Measurements from ENCODE around the gene NPAS2.
A peak's percentile ranks its signal among the peaks of the same experiment; 100 is the strongest.

Gene NPAS2

DNA sequence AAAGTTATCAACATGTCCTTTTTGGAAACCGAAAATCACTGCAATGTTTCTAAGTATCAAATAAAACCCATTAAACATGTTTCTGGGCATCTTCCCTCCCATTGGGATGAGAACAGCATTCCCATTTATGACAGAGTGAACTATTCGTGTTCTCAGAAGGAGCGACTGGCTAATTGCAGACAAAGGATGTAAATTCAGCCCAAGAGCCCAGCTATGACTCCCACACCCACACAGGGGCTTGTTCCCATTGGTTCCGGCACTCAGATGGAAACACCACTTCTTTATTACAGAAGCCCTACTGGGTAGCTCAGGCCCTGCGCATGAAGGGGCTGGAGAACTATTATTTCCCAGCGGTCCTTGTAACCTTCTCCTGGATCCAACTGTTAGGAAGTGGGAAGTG is 16.6 kb upstream of the NPAS2 start:
- Mint-ChIP-seq H3K9me3 (no peaks in the 10 kb centered on the region), H3K4me1 (ENCODE audit: low read depth in 2 of 2) (no peaks in the 10 kb centered on the region), H3K27ac (no peak overlapping the region), H3K27me3 (peaks cover 19 to 65% of the 10 kb centered on the region in 2 donors), H3K36me3 (ENCODE audit: insufficient read depth) (no peaks in the 10 kb centered on the region), H3K4me3 (no peak overlapping the region)
- no peak for ATAC-seq (replicated peaks)
- no peak for DNase-seq

DNA sequence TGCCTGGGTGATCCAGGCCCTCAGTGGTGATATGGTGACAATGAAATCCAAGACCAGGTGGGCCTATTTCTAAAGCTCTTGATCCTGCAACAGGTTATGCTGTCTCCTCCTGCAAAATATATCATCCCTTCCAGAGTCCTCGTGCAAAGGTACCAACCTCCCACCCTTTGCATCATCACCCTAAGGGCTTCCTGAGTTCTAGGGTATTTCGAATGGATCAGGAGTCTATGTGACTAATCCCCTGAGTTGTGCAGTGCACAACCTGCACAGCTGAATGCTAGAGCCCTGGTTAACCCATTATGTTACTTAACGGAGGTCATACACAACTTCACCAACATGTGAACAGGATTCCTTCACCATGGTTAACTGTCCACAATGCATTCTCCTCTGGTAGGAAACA is 13.4 kb upstream of the NPAS2 start:
- no peak overlapping the region for H3K27ac Mint-ChIP-seq
- no peak for ATAC-seq (replicated peaks)
- no peaks in the 10 kb centered on the region for H3K36me3 Mint-ChIP-seq (ENCODE audit: insufficient read depth)
- DNase-seq: no peak
- H3K4me3 Mint-ChIP-seq: no peak overlapping the region
- peaks cover 29 to 47% of the 10 kb centered on the region in 2 donors for H3K27me3 Mint-ChIP-seq
- H3K9me3 Mint-ChIP-seq: no peaks in the 10 kb centered on the region
- no peaks in the 10 kb centered on the region for H3K4me1 Mint-ChIP-seq (ENCODE audit: low read depth in 2 of 2)

DNA sequence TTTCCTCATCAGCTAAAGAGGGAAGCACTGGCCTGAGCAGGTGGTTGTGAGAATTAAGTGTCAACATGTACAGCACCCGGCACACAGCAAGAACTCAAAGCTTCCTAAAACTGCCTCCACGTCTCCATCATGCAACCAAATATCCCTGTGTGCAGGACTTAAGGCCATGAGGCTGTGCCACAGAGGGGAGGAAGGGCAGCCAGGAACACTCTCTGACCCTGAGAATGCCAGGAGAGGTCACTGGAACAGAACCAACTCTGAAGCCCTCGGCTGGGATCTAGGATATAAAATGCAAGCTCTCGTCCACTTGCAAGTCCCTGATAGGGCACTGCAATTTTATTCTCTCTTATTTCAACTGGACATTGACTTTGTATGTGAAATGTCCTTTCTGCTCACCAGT is 12.2 kb upstream of the NPAS2 start:
- ATAC-seq (replicated peaks): no peak
- peaks cover 30 to 47% of the 10 kb centered on the region in 2 donors for H3K27me3 Mint-ChIP-seq

DNA sequence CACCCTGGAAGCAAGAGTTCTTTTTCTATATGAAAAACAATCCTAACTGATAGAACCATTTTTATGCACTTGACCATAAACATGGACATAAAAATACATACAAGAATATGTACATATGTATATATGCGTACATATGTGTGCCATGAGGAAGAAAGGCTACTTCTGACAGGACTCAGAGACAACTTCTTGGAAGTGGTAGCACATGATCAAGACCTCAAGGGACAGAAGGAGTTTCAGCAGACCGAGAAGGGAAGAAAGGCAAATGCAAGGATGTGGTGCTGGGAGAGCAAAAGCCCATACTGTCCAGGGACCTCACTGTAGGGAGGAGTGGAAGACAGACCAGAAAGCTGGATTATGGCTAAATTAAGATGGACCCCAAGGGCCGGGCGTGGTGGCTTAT is 11.4 kb upstream of the NPAS2 start:
- H3K4me1 Mint-ChIP-seq (ENCODE audit: low read depth in 2 of 2): peaks cover 0 to 2% of the 10 kb centered on the region in 2 donors
- no peak for ATAC-seq (replicated peaks)
- DNase-seq: no peak
- H3K27me3 Mint-ChIP-seq: peaks cover 30 to 46% of the 10 kb centered on the region in 2 donors
- no peaks in the 10 kb centered on the region for H3K9me3 Mint-ChIP-seq
- no peak overlapping the region for H3K27ac Mint-ChIP-seq
- no peak overlapping the region for H3K4me3 Mint-ChIP-seq
- no peaks in the 10 kb centered on the region for H3K36me3 Mint-ChIP-seq (ENCODE audit: insufficient read depth)

More for the DNA sequence above, 12.2 kb upstream of the NPAS2 start:
- Mint-ChIP-seq H3K4me3 (no peak overlapping the region), H3K27ac (no peak overlapping the region), H3K36me3 (ENCODE audit: insufficient read depth) (no peaks in the 10 kb centered on the region), H3K4me1 (ENCODE audit: low read depth in 2 of 2) (no peaks in the 10 kb centered on the region), H3K9me3 (no peaks in the 10 kb centered on the region)
- DNase-seq: no peak

DNA sequence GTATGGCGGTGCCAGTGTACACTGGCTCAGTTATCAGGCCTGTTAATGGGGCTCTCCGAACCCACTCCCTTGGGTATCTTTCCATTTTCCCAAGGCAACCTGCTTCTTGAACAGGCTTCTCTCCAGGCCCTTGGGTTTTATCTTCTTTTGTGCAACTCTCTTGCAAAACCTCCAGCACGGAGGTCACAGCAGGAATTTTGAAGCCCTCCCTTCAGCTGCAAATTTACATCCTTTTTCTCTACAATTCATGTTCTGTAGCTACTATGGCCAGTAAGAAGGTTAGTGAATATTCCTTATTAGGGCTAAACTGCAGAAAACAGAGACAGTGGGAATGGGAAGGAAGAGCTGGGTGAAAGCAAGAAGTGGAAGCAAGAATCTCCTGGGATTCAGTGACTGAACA is 10.4 kb upstream of the NPAS2 start:
- no peak overlapping the region for H3K4me3 Mint-ChIP-seq
- DNase-seq (no peak), ATAC-seq (replicated peaks) (no peak)
- no peak overlapping the region for H3K27ac Mint-ChIP-seq
- H3K4me1 Mint-ChIP-seq (ENCODE audit: low read depth in 2 of 2): peaks cover 0 to 3% of the 10 kb centered on the region in 2 donors
- H3K27me3 Mint-ChIP-seq: peaks cover 34 to 43% of the 10 kb centered on the region in 2 donors
- H3K36me3 Mint-ChIP-seq (ENCODE audit: insufficient read depth): no peaks in the 10 kb centered on the region
- H3K9me3 Mint-ChIP-seq: no peaks in the 10 kb centered on the region

DNA sequence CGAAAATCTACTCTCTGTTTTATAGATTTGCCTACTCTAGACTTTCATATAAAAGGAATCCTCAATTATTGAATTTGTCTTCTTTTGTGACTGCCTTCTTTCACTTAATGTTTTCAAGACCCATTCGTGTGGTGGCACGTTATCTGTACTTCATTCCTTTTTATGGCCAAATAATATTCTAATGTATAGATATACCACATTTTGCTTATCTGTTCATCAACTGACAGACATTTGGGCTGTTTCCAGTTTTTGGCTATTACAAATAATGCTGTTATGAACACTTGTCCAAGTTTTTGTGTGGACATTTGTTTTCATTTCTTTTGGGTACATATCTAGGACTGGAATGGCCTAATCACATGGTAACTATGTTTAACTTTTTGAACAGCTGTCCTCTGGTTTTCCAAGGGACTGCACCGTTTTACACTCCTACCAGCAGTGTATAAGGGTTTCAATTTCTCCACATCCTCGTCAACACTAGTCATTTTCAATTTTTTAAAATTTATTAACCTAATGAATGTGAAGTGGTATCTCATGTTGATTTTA is 9.3 kb upstream of the NPAS2 start:
- Mint-ChIP-seq H3K4me1 (ENCODE audit: low read depth in 2 of 2) (peaks cover 0 to 3% of the 10 kb centered on the region in 2 donors), H3K27me3 (peaks cover 44 to 48% of the 10 kb centered on the region in 2 donors), H3K36me3 (ENCODE audit: insufficient read depth) (no peaks in the 10 kb centered on the region), H3K9me3 (no peaks in the 10 kb centered on the region), H3K27ac (no peak overlapping the region), H3K4me3 (no peak overlapping the region)
- ATAC-seq (replicated peaks) (no peak), DNase-seq (no peak)

DNA sequence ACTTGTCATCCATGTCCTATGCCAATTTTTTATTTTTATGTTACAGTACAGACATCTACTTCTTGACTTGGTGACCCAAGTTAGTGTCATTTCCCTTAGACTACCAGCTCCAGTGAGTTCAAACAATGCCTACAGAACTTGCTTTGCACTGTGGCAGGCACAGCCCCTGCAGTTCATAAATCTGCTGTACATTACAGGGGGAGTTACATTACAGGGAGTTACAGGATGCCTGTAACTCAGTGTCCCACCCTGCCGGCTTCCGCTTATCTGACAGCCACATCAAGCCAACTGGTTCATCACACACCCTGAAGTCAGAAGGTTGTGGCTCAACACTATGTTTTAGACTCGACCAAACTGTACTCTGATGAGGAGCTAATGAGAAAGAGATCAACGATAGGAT is 7.8 kb upstream of the NPAS2 start:
- peaks cover 0 to 3% of the 10 kb centered on the region in 2 donors for H3K4me1 Mint-ChIP-seq (ENCODE audit: low read depth in 2 of 2)
- H3K36me3 Mint-ChIP-seq (ENCODE audit: insufficient read depth): no peaks in the 10 kb centered on the region
- peaks cover 36 to 48% of the 10 kb centered on the region in 2 donors for H3K27me3 Mint-ChIP-seq
- no peak overlapping the region for H3K27ac Mint-ChIP-seq
- DNase-seq (no peak), ATAC-seq (replicated peaks) (no peak)
- H3K9me3 Mint-ChIP-seq: no peaks in the 10 kb centered on the region
- no peak overlapping the region for H3K4me3 Mint-ChIP-seq

DNA sequence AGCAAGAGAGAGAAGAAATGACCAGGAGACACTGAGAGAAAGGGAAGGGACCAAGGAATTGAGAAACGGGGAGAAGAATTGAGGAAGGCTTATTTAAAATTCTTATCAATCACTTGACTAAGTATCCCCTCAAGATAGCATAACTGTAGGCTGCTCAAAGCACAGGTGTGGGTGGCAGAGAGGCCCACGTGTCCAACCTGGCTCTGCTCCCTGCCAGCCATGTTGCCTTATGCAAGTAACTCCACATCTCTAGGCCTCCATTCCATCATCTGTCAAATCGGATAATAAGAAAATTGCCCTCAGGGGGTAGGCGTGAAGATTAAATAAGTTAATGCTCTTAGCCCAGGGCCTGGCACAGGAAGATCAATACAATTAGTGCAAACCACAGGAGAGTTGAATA is 7.4 kb upstream of the NPAS2 start:
- Mint-ChIP-seq H3K27ac (no peak overlapping the region), H3K4me1 (ENCODE audit: low read depth in 2 of 2) (peaks cover 0 to 3% of the 10 kb centered on the region in 2 donors), H3K27me3 (peaks cover 36 to 48% of the 10 kb centered on the region in 2 donors), H3K36me3 (ENCODE audit: insufficient read depth) (no peaks in the 10 kb centered on the region), H3K9me3 (no peaks in the 10 kb centered on the region), H3K4me3 (no peak overlapping the region)
- DNase-seq: no peak
- ATAC-seq (replicated peaks): no peak

DNA sequence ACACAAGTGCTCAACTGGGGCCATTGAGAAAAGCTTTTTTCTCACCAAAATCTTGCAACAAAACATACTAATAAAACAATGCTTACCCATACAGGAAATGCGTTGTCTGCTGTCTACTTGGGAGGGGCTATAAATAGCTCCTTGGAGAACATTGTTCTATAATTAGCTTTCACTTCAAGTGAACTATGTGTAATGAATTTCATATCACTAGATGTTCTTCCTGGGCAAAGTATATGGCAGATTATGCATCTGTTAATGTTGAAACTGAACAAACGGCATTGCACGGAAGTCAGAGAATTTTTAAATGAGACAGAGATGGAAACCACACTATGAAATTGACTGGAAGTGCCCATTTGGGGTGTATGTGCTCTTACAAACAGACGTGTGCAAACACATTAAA is 6.4 kb upstream of the NPAS2 start:
- DNase-seq (no peak), ATAC-seq (replicated peaks) (no peak)
- peaks cover 43 to 56% of the 10 kb centered on the region in 2 donors for H3K27me3 Mint-ChIP-seq
- no peaks in the 10 kb centered on the region for H3K9me3 Mint-ChIP-seq
- peaks cover 0 to 6% of the 10 kb centered on the region in 2 donors for H3K4me1 Mint-ChIP-seq (ENCODE audit: low read depth in 2 of 2)
- no peak overlapping the region for H3K27ac Mint-ChIP-seq
- H3K36me3 Mint-ChIP-seq (ENCODE audit: insufficient read depth): no peaks in the 10 kb centered on the region
- H3K4me3 Mint-ChIP-seq: no peak overlapping the region

DNA sequence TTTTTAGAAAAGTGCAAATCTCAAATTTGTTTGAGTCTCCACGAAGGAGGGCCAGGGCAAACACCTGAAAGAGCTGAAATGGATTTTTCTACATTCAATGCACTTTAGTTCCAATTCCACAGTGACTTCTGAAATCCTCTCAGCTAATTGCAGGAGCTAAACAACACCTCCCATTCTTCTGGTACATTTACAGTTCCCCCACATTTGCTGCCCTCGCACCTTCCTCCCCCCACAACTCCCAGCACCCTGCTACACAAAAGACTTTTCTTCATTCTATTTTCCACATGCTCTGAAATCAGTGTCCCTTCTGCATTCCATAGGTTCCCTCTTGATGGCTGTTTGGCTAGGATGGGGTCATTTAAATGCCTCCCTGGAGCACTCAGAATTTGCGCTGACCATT is 5.9 kb upstream of the NPAS2 start:
- ATAC-seq (replicated peaks): no peak
- Mint-ChIP-seq H3K4me3 (no peak overlapping the region), H3K27me3 (peaks cover 40 to 59% of the 10 kb centered on the region in 2 donors)

DNA sequence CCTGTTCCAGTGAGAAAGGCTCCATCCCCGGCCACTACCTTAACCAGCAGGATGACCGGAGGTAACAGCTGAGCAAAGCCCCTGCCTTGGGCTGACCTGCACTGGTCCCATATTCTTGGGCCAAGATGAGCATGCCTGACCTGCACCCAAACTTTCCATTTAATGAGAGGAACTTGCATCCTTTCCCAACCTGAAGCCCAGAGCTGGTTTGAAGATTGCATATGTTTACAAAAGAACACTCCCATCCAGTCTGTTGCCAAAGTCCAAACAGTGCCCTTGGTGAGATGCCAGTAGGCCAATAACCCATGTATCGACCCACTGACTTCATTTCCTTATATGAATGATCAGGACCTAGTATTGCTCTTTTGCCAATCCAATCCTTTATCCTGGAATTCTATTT is 5.5 kb upstream of the NPAS2 start:
- no peaks in the 10 kb centered on the region for H3K9me3 Mint-ChIP-seq
- no peak overlapping the region for H3K4me3 Mint-ChIP-seq
- ATAC-seq (replicated peaks) (no peak), DNase-seq (no peak)
- H3K27ac Mint-ChIP-seq: no peak overlapping the region
- peaks cover 0 to 7% of the 10 kb centered on the region in 2 donors for H3K4me1 Mint-ChIP-seq (ENCODE audit: low read depth in 2 of 2)
- H3K27me3 Mint-ChIP-seq: peaks cover 40 to 59% of the 10 kb centered on the region in 2 donors
- no peaks in the 10 kb centered on the region for H3K36me3 Mint-ChIP-seq (ENCODE audit: insufficient read depth)

More for the DNA sequence above, 5.9 kb upstream of the NPAS2 start:
- Mint-ChIP-seq H3K4me1 (ENCODE audit: low read depth in 2 of 2) (peaks cover 0 to 7% of the 10 kb centered on the region in 2 donors), H3K9me3 (no peaks in the 10 kb centered on the region), H3K27ac (no peak overlapping the region), H3K36me3 (ENCODE audit: insufficient read depth) (no peaks in the 10 kb centered on the region)
- no peak for DNase-seq

DNA sequence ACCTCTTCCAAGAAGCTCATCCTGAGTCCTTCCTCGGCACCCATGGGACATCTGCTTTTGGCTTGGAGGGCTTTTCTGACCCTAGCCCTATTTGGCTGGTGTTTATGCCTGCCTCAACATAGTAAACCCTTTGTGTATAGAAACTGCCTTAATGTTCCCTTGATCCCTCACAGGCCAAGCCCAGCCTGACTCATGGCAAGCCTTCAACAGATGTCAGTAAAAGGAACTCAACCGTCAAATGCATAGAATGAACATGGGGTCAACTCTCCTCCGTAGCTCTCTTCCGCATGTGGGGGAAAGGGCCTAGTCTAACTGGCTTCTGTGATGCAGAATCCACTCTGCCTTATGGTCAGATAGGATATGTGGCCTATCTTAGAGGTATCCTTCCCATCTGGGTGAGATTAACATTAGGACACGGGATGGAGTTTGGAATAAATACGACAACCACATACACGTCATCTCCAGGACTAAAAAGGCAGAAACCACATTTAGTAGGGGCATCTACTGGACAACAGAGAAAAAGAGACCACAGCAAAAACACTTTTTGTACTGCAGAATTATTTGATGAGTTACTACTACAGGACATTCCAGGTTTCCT is 2.5 kb upstream of the NPAS2 start:
- Mint-ChIP-seq H3K27ac (no peak overlapping the region), H3K27me3 (peaks cover 52 to 67% of the 10 kb centered on the region in 2 donors), H3K9me3 (no peaks in the 10 kb centered on the region), H3K4me3 (no peak overlapping the region), H3K4me1 (ENCODE audit: low read depth in 2 of 2) (peaks cover 0 to 7% of the 10 kb centered on the region in 2 donors), H3K36me3 (ENCODE audit: insufficient read depth) (no peaks in the 10 kb centered on the region)
- ATAC-seq (replicated peaks) (no peak), DNase-seq (no peak)

DNA sequence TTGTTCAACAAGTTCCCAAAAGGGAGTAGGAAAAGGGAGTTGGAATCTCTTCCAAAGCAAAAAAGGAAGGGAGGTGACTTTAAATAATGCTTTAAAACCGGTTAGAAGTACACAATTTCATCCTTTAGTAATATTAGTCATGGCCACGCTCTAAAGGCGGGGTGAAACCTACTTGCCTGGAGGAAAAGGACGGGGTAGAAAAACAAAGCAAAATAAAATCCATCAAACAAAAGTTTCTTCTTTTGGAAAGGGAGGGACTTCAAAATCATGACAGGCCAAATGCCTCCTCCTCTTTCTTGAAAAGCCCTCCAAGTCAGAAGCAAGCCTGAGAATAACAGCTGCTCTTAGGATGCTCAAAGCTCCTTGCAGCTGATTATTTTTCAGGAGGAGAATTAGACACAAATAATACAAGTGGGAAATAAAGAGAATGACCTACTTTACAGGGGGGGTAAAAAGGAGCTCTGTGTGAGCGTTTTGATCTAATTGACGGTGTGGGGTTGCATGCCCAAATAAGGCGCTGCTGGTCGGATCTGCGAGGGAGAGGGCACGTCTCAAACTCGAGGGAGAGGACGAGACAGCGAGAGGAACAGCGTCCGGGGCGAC is 1.8 kb upstream of the NPAS2 start:
- no peaks in the 10 kb centered on the region for H3K36me3 Mint-ChIP-seq (ENCODE audit: insufficient read depth)
- H3K27ac Mint-ChIP-seq: no peak overlapping the region
- H3K9me3 Mint-ChIP-seq: no peaks in the 10 kb centered on the region
- DNase-seq: no peak
- H3K4me1 Mint-ChIP-seq (ENCODE audit: low read depth in 2 of 2): peaks cover 0 to 7% of the 10 kb centered on the region in 2 donors
- H3K27me3 Mint-ChIP-seq: peaks cover 58 to 70% of the 10 kb centered on the region in 2 donors
- peak overlapping the region; percentile 43 to 69 for H3K4me3 Mint-ChIP-seq
- ATAC-seq (replicated peaks): peak; percentile 52

Measured in effector memory CD8-positive, alpha-beta T cell (primary cell).